Measurements from ENCODE around the gene CD44.

Gene CD44

GRCh38 chr11:35190804-35191348, 51.9 kb downstream of the CD44 start:
- Histone ChIP-seq H3K79me2 (ENCODE audit: insufficient read depth, low read length) (no peaks in the 10 kb centered on the region), H3K9ac (ENCODE audit: low read length) (no peak overlapping the region), H3K4me3 (ENCODE audit: insufficient read depth, low read length, poor library complexity, severe bottlenecking) (no peak overlapping the region), H3K27ac (ENCODE audit: low read depth, low read length) (no peak overlapping the region), H3K4me2 (ENCODE audit: low read depth, low read length, poor library complexity, severe bottlenecking) (no peak overlapping the region), H3K27me3 (ENCODE audit: low read length) (no peaks in the 10 kb centered on the region), H4K20me1 (ENCODE audit: low read depth, low read length) (no peaks in the 10 kb centered on the region), H2AFZ (ENCODE audit: low read depth, low read length, severe bottlenecking) (no peak overlapping the region), H3K36me3 (ENCODE audit: low read length) (no peaks in the 10 kb centered on the region), H3F3A (ENCODE audit: insufficient read depth) (no peaks in the 10 kb centered on the region), H3K9me2 (replicated peaks; ENCODE audit: insufficient read depth, low read length) (no peaks in the 10 kb centered on the region), H3K9me3 (ENCODE audit: insufficient read depth, low read length) (no peaks in the 10 kb centered on the region)
- TF ChIP-seq CTCF (IDR thresholded peaks at IDR 0.05; ENCODE audit: insufficient read depth, low read length, poor library complexity, severe bottlenecking) (no peak), EZH2phosphoT487 (conservative IDR thresholded peaks at IDR 0.05; ENCODE audit: low read length) (no peak)

- no peaks in the 10 kb centered on the region for H3K27me3 ChIP-seq (ENCODE audit: low read length)
- no peak overlapping the region for H3K9ac ChIP-seq (ENCODE audit: low read length)
- TF ChIP-seq EZH2phosphoT487 (conservative IDR thresholded peaks at IDR 0.05; ENCODE audit: low read length): no peak
- TF ChIP-seq CTCF (IDR thresholded peaks at IDR 0.05; ENCODE audit: insufficient read depth, low read length, poor library complexity, severe bottlenecking): no peak
- no peaks in the 10 kb centered on the region for H3K79me2 ChIP-seq (ENCODE audit: insufficient read depth, low read length)
- no peak overlapping the region for H3K27ac ChIP-seq (ENCODE audit: low read depth, low read length)
- no peaks in the 10 kb centered on the region for H3F3A ChIP-seq (ENCODE audit: insufficient read depth)
- H3K36me3 ChIP-seq (ENCODE audit: low read length): no peaks in the 10 kb centered on the region
- no peak overlapping the region for H2AFZ ChIP-seq (ENCODE audit: low read depth, low read length, severe bottlenecking)
- no peak overlapping the region for H3K4me2 ChIP-seq (ENCODE audit: low read depth, low read length, poor library complexity, severe bottlenecking)
- H3K9me2 ChIP-seq (replicated peaks; ENCODE audit: insufficient read depth, low read length): no peaks in the 10 kb centered on the region
- no peaks in the 10 kb centered on the region for H3K9me3 ChIP-seq (ENCODE audit: insufficient read depth, low read length)
- H3K4me3 ChIP-seq (ENCODE audit: insufficient read depth, low read length, poor library complexity, severe bottlenecking): no peak overlapping the region
- H4K20me1 ChIP-seq (ENCODE audit: low read depth, low read length): no peaks in the 10 kb centered on the region
Observed at GRCh38 chr11:35192347-35192746, 53.4 kb downstream of the CD44 start.

- no peak overlapping the region for H3K27ac ChIP-seq (ENCODE audit: low read depth, low read length)
- H2AFZ ChIP-seq (ENCODE audit: low read depth, low read length, severe bottlenecking): no peak overlapping the region
- H3K79me2 ChIP-seq (ENCODE audit: insufficient read depth, low read length): no peaks in the 10 kb centered on the region
- no peak overlapping the region for H3K9ac ChIP-seq (ENCODE audit: low read length)
- H3K4me3 ChIP-seq (ENCODE audit: insufficient read depth, low read length, poor library complexity, severe bottlenecking): no peak overlapping the region
- no peaks in the 10 kb centered on the region for H3K27me3 ChIP-seq (ENCODE audit: low read length)
- no peaks in the 10 kb centered on the region for H3K9me2 ChIP-seq (replicated peaks; ENCODE audit: insufficient read depth, low read length)
- H3F3A ChIP-seq (ENCODE audit: insufficient read depth): no peaks in the 10 kb centered on the region
- no peak overlapping the region for H3K4me2 ChIP-seq (ENCODE audit: low read depth, low read length, poor library complexity, severe bottlenecking)
- no peaks in the 10 kb centered on the region for H3K36me3 ChIP-seq (ENCODE audit: low read length)
- TF ChIP-seq EZH2phosphoT487 (conservative IDR thresholded peaks at IDR 0.05; ENCODE audit: low read length): no peak
- TF ChIP-seq CTCF (IDR thresholded peaks at IDR 0.05; ENCODE audit: insufficient read depth, low read length, poor library complexity, severe bottlenecking): no peak
- no peaks in the 10 kb centered on the region for H3K9me3 ChIP-seq (ENCODE audit: insufficient read depth, low read length)
- no peaks in the 10 kb centered on the region for H4K20me1 ChIP-seq (ENCODE audit: low read depth, low read length)
Observed at GRCh38 chr11:35193767-35194166, 54.8 kb downstream of the CD44 start.

Data from SU-DHL-6 (cell line).